ENCODE results near the gene FGF2.
"Not testable (repeated sequence)": the region's sequence is repeated elsewhere in the genome, so short reads cannot be mapped to it uniquely, and the experiment has no call there.

The FGF2 gene

DNA sequence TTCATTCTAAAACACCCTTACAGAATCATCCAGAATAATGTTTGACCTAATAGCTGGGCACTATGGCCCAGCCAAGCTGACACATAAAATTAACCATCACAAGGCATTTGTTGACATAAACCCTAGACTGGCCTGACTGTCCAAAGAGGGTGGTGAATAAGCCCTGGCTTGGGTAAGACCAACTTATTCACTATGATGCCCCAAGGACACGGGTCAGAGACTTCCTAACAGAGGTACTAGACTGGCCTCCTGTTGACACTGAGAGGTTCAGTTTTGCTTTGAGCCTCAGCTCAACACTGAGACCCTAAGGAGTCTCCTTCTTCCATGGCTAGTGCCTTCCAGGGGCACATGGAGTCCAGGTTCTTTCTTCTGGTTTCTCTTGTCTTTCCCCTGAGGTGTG is 21.3 kb downstream of the FGF2 start:
- no peak for DNase-seq

- not testable (repeated sequence) for DNase-seq
Measured at GRCh38 chr4:122849789-122850188, 23.2 kb downstream of the FGF2 start.

DNA sequence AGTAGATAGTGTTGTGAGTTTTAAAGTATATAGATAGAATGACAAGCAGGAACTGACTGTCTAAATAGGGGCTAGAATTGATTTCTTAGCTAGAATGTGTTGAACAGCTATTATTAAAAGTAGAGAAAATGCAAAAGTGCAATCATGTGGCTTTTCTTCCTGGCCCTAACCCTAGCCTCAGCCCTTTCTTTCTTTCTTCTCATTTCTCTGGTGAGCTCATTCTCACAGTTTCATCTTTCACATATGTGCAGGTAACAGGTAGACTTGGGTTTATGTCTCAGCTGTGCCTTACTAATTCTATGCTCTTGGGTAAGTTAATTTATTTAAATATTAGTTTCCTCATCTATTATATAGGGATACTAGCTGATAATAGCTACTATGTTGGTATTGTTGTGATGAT is 24.9 kb downstream of the FGF2 start:
- no peak for DNase-seq

GRCh38 chr4:122854447-122855352 is 28.1 kb downstream of the FGF2 start:
- no peak for DNase-seq

DNA sequence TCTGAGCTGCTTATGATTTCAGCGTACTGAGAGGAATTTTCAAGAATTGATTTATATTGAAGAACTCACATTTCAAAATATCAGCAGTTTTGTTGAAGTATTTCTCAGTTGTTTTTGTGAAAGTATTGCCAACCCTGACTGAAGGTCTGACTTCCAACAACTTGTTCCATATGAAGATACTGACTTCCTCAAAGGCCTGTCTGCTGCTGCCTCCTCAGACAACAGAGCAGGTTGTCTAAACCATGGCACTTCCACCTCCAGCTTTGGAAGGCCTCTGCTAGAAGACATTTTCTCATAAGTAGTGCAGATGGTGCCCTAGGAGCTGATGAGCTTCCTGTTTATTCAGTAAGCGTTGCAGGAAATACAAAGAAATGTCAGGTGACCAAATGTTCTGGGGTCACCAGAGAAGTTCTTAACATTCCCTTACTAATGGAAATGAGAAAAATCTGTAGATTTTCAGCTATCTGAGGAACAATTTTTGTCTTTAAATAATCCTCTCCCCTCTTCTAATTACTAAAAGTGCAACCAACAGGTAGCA is 28.8 kb downstream of the FGF2 start:
- no peak for DNase-seq

DNA sequence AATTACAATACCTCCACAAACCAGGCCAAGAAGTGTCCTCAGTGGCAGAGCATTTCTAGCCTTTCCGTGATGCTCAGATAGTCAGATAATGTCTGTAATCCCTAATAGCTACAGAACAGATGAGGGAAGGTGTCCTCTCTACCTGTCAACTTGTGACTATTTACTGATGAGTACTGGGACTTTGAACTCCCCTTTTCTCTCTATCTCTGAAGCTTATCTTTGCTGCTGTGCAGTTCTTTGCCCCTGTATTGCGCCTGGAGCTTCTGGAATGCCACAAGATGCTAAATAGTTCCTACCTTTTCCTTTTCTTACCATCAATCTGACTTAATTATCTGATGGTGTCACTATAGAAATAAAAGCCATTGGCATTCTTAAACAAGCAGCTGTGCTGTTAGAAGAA is 30.5 kb downstream of the FGF2 start:
- DNase-seq = no peak

- DNase-seq = no peak
Measured at GRCh38 chr4:122858705-122859104, 32.1 kb downstream of the FGF2 start.

- no peak for DNase-seq
Measured at GRCh38 chr4:122861172-122861943, 34.7 kb downstream of the FGF2 start.

GRCh38 chr4:122863639-122864038 is 37.0 kb downstream of the FGF2 start:
- DNase-seq = no peak

DNA sequence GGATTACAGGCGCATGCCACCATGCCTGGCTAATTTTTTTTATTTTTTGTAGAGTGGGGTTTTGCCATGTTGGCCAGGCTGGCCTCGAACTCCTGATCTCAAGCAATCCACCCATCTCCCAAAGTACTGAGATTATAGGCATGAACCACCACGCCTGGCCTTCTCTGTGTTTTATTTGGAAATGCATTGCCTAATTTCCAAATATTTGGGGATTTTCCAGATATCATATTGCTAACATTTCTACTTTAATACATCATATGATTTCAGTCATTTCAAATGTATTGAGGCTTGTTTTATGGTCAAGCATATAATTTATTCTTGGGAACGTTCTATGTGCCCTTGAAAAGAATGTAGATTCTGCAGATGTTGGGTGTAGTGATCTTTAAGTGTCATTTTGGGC is 38.8 kb downstream of the FGF2 start:
- DNase-seq = no peak

GRCh38 chr4:122868235-122868634 is 41.6 kb downstream of the FGF2 start:
- not testable (repeated sequence) for DNase-seq

- no peak for DNase-seq
Measured at GRCh38 chr4:122873146-122873545, 46.5 kb downstream of the FGF2 start.

DNA sequence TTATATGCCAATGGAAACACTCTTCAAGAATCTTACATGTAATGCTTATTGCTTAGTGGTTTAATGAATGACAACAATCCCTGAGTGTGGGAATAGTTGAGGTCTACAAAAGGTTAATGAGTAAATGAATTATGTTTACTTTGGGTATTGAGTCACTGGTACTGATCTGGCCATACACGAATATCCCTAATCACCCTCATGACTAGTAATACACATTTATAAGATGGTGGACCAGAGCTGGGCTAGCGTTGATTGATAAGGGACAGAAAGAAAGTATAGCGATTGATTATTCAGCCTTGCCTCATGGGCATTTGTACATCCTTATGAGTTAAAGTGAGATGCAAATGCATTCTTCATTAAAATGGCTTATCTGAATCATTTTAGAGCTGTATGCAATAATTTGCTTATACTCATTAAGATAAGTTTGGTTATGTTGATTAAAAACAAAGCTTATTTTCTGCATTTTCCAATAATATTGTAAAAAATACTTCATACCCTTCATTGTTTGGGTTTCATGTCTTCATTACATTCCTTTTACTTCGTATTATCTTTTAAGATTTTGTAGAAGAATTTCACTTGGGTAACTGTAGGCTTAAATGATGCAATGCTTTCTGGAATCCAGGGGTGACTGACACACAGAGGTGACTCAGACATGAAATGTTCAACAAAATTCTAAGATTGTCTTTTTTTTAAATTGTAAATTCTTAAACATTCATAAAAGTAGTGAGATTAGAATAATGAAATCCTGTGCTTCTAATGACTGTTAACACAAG is 47.4 kb downstream of the FGF2 start:
- DNase-seq = no peak

DNA sequence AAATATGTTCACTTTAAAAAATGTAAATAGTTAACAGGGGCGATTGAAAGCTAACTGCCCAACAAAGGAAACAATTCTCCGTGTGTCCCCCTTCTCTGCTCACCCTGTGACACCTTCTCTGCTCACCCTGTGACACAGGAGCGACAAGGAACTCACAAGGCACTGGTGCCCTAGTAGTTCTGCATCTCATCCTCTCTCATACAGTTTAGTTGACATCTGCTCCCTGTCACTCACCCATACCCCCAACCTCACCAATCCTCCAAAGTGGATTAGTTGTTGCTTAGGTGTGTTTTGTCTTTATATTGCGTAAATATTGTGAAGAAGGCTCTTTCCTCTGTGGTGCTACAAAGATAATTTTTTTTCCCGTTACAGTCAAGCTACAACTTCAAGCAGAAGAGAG is 49.3 kb downstream of the FGF2 start:
- no peak for DNase-seq

DNA sequence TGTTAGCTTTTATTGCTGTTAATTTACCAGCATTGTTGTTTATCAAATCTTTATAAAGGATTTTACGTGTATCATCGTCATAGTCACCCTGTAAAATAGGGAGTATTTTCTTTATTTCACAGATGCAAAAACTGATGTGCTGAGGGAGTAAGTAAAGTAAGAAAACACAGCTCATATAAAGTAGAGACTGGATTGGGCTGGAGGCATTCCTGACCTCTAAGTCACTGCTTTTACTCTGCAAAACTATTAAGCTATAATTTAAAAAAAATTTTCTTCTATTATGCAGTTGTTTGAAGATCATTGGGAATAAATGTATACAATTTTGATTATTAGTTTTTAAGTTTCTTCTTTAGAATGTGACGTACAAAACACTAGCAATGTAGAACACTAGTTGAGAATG is 49.8 kb downstream of the FGF2 start:
- no peak for DNase-seq

DNA sequence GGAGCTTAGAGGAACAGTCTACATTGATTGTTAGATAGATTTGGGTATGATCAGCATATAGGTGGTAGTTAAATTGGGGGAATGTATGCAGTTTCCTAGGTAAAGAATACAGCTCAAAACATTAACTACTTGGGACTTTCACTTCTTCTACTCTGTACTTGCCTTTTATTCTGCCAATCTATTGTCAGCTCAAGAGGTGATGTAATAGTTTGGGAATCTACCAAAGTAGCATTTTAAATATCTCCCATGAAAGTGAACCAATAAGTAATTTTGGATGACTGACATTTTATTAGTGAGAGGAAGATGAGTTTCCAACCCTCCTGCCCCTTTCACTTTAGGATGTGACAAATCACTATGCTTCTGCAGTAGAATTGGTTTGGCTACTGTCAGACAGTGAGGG is 52.4 kb downstream of the FGF2 start:
- DNase-seq = no peak

DNA sequence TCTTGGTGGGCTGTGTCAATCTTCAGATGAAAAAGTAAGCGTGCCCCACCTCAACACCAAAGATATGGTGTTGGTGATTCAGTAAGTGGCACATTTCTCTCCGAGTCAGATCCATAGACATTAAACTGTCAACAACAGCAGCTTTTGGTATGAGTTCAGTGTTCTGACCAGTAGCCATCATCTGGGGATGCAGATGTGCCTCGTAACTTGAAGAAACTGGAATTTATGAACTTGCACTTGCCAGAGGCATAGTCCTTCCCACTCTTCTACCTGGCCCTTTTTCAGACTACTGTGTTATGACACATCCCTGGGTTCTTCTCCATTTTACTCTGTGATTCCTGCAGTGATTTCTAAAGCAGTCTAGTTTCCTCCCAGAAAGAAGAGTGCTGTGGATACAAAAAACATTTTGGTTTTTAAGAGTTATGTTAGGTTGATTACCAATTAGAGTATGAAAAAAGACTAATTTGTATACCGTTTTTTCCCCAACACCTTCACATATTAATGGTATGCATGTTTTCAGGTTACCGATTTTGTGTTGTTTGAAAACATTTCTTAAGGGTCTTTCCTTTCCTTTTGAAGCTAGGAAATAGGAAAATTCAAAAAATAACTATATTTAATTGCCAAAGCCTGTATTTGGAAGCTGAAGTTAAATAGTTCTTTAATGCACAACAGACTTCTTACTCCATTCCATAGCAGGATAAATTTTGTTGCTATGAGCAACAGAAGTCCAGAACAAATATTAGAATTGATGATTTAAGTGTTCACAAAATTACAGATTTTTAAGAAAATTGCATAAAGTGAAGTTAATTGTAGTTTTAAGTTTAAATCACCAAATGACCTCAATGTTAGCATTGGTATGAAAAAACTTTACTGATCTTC is 56.5 kb downstream of the FGF2 start:
- no peak for DNase-seq

DNA sequence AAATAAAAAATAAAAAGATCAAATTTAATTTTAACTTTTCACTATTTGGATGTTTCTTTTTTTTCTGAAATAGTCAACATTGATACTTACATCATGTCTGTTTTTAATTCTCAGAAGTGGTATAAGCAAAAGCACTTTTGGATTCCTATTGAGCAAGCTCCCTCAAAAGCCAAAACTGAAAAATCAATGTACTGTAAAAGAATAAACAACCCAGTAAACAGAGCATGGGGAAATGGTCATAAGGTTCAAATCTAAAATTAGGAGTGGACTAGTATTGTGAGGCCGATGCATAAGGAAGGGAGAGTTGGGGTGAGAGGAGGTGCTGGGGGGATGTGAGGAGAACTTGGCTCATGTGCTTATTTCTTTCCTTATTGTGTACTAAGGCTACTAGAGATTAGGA is 57.9 kb downstream of the FGF2 start:
- DNase-seq = no peak

DNA sequence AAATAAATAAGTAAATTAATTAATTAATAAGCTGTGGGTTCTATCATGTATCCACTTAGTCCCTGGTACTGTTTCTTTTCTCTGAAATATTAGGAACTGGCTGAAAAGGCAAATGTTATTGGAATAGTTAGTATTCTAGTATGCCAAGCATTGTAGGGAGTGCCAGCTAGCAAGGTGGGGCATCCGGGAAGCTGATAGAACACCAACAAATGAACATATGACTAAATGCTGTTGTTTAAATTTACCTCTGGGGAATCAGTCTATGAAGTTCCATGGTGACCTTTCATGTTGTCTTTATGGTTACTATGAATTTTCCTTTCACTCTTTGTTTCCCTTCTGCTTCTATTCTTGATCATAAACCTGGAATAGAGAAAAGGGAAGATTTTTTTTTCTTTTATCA is 63.1 kb downstream of the FGF2 start:
- no peak for DNase-seq

DNA sequence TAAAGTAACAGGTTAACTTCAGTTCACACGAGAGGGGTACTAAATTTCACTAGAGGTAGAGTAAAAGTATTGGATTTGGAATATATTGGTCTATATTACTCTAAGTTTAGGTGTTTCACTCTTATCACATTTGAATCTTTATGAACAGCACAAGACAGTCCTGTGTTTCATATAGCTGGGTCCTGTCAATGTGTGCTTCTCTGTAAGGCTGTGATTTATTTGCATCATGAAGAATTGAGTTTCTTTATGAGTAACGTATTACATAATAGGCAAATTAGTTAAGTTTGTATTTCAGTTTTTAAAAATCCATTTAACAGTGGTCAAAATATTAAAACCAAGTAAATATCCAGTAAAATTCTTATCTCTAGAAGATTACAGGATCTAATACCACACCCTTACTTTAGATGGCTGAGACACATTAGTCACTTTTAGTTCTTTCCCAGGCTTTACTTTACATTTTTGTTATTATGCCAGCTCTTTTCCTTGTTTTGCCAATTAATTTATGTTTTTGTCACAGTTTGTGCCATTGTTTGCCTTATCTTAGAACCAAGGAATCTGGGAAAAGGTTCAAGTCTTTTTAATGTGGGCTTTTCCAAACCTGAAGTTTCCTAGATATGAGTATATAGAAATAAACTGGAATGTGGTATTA is 63.6 kb downstream of the FGF2 start:
- DNase-seq = no peak

DNA sequence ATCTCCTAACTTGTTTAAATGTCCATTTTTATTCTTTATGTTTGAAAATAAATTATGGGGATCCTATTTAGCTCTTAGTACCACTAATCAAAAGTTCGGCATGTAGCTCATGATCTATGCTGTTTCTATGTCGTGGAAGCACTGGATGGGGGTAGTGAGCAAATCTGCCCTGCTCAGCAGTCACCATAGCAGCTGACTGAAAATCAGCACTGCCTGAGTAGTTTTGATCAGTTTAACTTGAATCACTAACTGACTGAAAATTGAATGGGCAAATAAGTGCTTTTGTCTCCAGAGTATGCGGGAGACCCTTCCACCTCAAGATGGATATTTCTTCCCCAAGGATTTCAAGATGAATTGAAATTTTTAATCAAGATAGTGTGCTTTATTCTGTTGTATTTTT is 68.2 kb downstream of the FGF2 start:
- no peak for DNase-seq
